ENCODE measurements around the gene PBX4.

DNA sequence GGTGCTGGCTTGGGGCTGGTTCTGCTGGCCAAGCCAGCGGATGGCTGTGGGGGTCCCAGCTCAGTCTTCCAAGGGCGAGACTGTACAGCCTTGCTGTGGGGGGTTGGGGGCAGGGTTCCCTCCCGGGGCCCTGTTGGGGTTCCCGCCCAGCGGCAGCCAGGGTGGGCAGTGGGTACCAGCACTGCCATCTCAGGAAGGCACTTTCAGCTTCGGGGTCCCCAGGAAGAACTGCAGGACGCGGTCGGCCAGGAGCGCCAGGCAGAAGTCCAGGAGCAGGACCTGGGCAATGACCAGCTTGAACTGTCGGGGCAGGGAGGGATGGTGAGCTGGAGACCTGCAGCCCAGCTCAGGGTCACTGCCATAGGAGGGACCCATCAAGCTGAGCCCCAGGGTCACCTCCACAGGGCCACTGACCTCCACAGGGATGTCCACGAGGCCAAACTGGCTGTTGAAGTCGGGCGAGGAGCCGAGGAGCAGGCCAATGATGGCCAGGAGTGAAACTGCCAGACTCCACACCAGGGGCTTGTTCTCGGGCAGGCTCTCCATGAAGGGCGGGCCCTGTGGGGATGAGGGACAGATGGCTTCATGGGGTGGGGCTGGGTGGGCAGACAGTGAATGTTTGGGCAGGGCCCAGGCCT, 26.9 kb upstream of the PBX4 start:
- TF ChIP-seq, protein P1, sequence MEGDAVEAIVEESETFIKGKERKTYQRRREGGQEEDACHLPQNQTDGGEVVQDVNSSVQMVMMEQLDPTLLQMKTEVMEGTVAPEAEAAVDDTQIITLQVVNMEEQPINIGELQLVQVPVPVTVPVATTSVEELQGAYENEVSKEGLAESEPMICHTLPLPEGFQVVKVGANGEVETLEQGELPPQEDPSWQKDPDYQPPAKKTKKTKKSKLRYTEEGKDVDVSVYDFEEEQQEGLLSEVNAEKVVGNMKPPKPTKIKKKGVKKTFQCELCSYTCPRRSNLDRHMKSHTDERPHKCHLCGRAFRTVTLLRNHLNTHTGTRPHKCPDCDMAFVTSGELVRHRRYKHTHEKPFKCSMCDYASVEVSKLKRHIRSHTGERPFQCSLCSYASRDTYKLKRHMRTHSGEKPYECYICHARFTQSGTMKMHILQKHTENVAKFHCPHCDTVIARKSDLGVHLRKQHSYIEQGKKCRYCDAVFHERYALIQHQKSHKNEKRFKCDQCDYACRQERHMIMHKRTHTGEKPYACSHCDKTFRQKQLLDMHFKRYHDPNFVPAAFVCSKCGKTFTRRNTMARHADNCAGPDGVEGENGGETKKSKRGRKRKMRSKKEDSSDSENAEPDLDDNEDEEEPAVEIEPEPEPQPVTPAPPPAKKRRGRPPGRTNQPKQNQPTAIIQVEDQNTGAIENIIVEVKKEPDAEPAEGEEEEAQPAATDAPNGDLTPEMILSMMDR (IDR thresholded peaks at IDR 0.05): no peak
- no peak for TF ChIP-seq POLR2A (IDR thresholded peaks at IDR 0.05)

Measured in tibial nerve (tissue), 3 donors.